IPS-18a (cell line): ENCODE data around the gene GNG12.
"Not testable (repeated sequence)": the region's sequence is repeated elsewhere in the genome, so short reads cannot be mapped to it uniquely, and the experiment has no call there.

Source experiments
- H3K27ac ChIP-seq: one replicate; pipeline ENCODE4 v1.5.1; 2013; ENCODE audit warnings: low read length
- H3K27me3 ChIP-seq: one replicate; pipeline ENCODE4 v1.6.1; 2013; ENCODE audit warnings: mild to moderate bottlenecking, low read length; ENCODE audit not compliant: control insufficient read depth, insufficient read depth
- H3K36me3 ChIP-seq: one replicate; pipeline ENCODE4 v1.6.1; 2013; ENCODE audit warnings: low read depth, low read length; ENCODE audit not compliant: control insufficient read depth
- H3K4me1 ChIP-seq: one replicate; pipeline ENCODE4 v1.6.1; 2013; ENCODE audit warnings: low read depth, low read length; ENCODE audit not compliant: control insufficient read depth
- H3K4me3 ChIP-seq: one replicate; pipeline ENCODE4 v1.5.1; 2013; ENCODE audit warnings: low read length
- H3K9ac ChIP-seq: one replicate; pipeline ENCODE4 v1.6.1; 2013; ENCODE audit warnings: mild to moderate bottlenecking, low read length, moderate library complexity
- H3K9me3 ChIP-seq: one replicate; pipeline ENCODE4 v1.6.1; 2013; ENCODE audit warnings: low read depth, low read length; ENCODE audit not compliant: control insufficient read depth

Gene GNG12

GRCh38 chr1:67668660-67669059 lies 164.6 kb downstream of the GNG12 start:
- no peak overlapping the region for H3K27ac ChIP-seq
- no peak overlapping the region for H3K4me3 ChIP-seq
- H3K9ac ChIP-seq: no peak overlapping the region
- no peaks in the 10 kb centered on the region for H3K27me3 ChIP-seq
- H3K36me3 ChIP-seq: no peaks in the 10 kb centered on the region
- no peaks in the 10 kb centered on the region for H3K9me3 ChIP-seq
- no peaks in the 10 kb centered on the region for H3K4me1 ChIP-seq

GRCh38 chr1:67666636-67667035 lies 166.6 kb downstream of the GNG12 start:
- Histone ChIP-seq H3K4me1 (no peaks in the 10 kb centered on the region), H3K9ac (no peak overlapping the region), H3K9me3 (no peaks in the 10 kb centered on the region), H3K36me3 (no peaks in the 10 kb centered on the region), H3K4me3 (no peak overlapping the region), H3K27me3 (no peaks in the 10 kb centered on the region), H3K27ac (no peak overlapping the region)

- H3K36me3 ChIP-seq, H3K4me3 ChIP-seq, H3K9ac ChIP-seq, H3K4me1 ChIP-seq, H3K27me3 ChIP-seq, H3K27ac ChIP-seq, H3K9me3 ChIP-seq: not testable (repeated sequence)
Measured at GRCh38 chr1:67665307-67665706, 168.0 kb downstream of the GNG12 start.

- Histone ChIP-seq H3K9ac (no peak overlapping the region), H3K9me3 (no peaks in the 10 kb centered on the region), H3K36me3 (no peaks in the 10 kb centered on the region), H3K4me1 (no peaks in the 10 kb centered on the region), H3K27me3 (no peaks in the 10 kb centered on the region), H3K4me3 (no peak overlapping the region), H3K27ac (no peak overlapping the region)
Measured at GRCh38 chr1:67664048-67664447, 169.2 kb downstream of the GNG12 start.

GRCh38 chr1:67662884-67663283 lies 170.4 kb downstream of the GNG12 start:
- Histone ChIP-seq H3K36me3 (no peaks in the 10 kb centered on the region), H3K27me3 (no peaks in the 10 kb centered on the region), H3K27ac (no peak overlapping the region), H3K4me3 (no peak overlapping the region), H3K9ac (no peak overlapping the region), H3K4me1 (no peaks in the 10 kb centered on the region), H3K9me3 (no peaks in the 10 kb centered on the region)

- Histone ChIP-seq H3K36me3 (no peaks in the 10 kb centered on the region), H3K4me1 (no peaks in the 10 kb centered on the region), H3K4me3 (no peak overlapping the region), H3K9ac (no peak overlapping the region), H3K27me3 (no peaks in the 10 kb centered on the region), H3K27ac (no peak overlapping the region), H3K9me3 (no peaks in the 10 kb centered on the region)
Measured at GRCh38 chr1:67659229-67659628, 174.0 kb downstream of the GNG12 start.

GRCh38 chr1:67657152-67657551 lies 176.1 kb downstream of the GNG12 start:
- not testable (repeated sequence) for H3K36me3 ChIP-seq, H3K9me3 ChIP-seq, H3K4me3 ChIP-seq, H3K4me1 ChIP-seq, H3K27ac ChIP-seq, H3K9ac ChIP-seq, H3K27me3 ChIP-seq

- no peak overlapping the region for H3K4me3 ChIP-seq
- H3K9ac ChIP-seq: no peak overlapping the region
- no peaks in the 10 kb centered on the region for H3K27me3 ChIP-seq
- H3K9me3 ChIP-seq: no peaks in the 10 kb centered on the region
- H3K4me1 ChIP-seq: no peaks in the 10 kb centered on the region
- no peak overlapping the region for H3K27ac ChIP-seq
- H3K36me3 ChIP-seq: no peaks in the 10 kb centered on the region
Measured at GRCh38 chr1:67655581-67655980, 177.7 kb downstream of the GNG12 start.

- Histone ChIP-seq H3K27me3 (no peaks in the 10 kb centered on the region), H3K4me1 (no peaks in the 10 kb centered on the region), H3K27ac (no peak overlapping the region), H3K9me3 (no peaks in the 10 kb centered on the region), H3K9ac (no peak overlapping the region), H3K36me3 (no peaks in the 10 kb centered on the region), H3K4me3 (no peak overlapping the region)
Measured at GRCh38 chr1:67653304-67653703, 180.0 kb downstream of the GNG12 start.

- Histone ChIP-seq H3K27ac (no peak overlapping the region), H3K9ac (no peak overlapping the region), H3K4me1 (no peaks in the 10 kb centered on the region), H3K9me3 (no peaks in the 10 kb centered on the region), H3K36me3 (no peaks in the 10 kb centered on the region), H3K4me3 (no peak overlapping the region), H3K27me3 (no peaks in the 10 kb centered on the region)
Measured at GRCh38 chr1:67652800-67653199, 180.5 kb downstream of the GNG12 start.
